ENCODE data around the gene DNAJC6.
"Not testable (repeated sequence)": the region's sequence is repeated elsewhere in the genome, so short reads cannot be mapped to it uniquely, and the experiment has no call there.

DNAJC6 gene

GRCh38 chr1:65368403-65368802, 59.1 kb downstream of the DNAJC6 start:
- Histone ChIP-seq H3K9me3 (ENCODE audit: control insufficient read depth, low read length) (no peaks in the 10 kb centered on the region), H3K36me3 (ENCODE audit: control insufficient read depth, insufficient read depth, low read length) (no peaks in the 10 kb centered on the region), H3K4me1 (ENCODE audit: control insufficient read depth, insufficient read depth, low read length) (no peaks in the 10 kb centered on the region), H3K27me3 (ENCODE audit: control insufficient read depth, insufficient read depth, low read length) (no peaks in the 10 kb centered on the region), H3K9ac (ENCODE audit: low read length) (no peak overlapping the region), H3K4me3 (ENCODE audit: low read length) (no peak overlapping the region)

DNA sequence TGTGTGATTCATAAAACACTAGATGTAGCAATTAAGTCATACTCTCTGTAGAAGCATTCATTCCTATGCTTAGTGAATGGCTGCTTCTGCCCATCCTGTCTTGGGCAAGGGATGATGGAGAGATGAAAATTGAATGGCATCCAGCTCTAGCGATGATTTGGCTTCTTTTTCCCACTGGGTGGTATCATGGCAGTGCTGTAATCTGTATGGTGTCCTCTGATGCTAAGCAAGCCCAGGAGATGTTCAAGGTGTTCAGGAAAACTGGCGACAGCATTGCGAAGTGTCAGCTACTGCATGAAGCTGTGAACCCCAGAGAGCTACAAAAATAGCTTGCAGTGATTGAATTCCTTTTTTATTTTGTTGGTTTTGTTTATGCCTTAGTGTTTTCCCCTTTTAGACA, 62.2 kb downstream of the DNAJC6 start:
- H3K9ac ChIP-seq (ENCODE audit: low read length) = no peak overlapping the region
- no peak overlapping the region for H3K4me3 ChIP-seq (ENCODE audit: low read length)
- no peaks in the 10 kb centered on the region for H3K27me3 ChIP-seq (ENCODE audit: control insufficient read depth, insufficient read depth, low read length)
- no peaks in the 10 kb centered on the region for H3K4me1 ChIP-seq (ENCODE audit: control insufficient read depth, insufficient read depth, low read length)
- no peaks in the 10 kb centered on the region for H3K36me3 ChIP-seq (ENCODE audit: control insufficient read depth, insufficient read depth, low read length)
- H3K9me3 ChIP-seq (ENCODE audit: control insufficient read depth, low read length) = no peaks in the 10 kb centered on the region

DNA sequence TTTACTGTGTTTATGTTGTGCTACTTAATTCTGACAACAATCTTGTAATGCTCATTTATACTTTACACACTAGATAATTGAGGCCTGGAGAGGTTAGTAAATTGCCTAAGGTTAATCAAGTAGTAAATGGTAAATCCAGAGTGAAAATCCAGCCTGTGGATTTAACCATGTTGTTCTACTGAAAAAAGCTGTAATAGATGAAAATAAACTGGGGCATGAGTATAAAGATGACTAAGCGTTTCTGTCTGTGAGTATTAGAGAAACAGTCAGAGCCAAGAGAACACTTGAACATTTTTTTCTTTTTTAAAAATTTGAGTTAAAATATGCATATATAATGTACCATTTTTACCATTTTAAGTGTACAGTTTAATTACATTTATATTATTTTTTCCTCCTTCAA, 63.2 kb downstream of the DNAJC6 start:
- Histone ChIP-seq H3K36me3 (ENCODE audit: control insufficient read depth, insufficient read depth, low read length) (no peaks in the 10 kb centered on the region), H3K4me1 (ENCODE audit: control insufficient read depth, insufficient read depth, low read length) (no peaks in the 10 kb centered on the region), H3K4me3 (ENCODE audit: low read length) (no peak overlapping the region), H3K9me3 (ENCODE audit: control insufficient read depth, low read length) (no peaks in the 10 kb centered on the region), H3K9ac (ENCODE audit: low read length) (no peak overlapping the region), H3K27me3 (ENCODE audit: control insufficient read depth, insufficient read depth, low read length) (no peaks in the 10 kb centered on the region)

DNA sequence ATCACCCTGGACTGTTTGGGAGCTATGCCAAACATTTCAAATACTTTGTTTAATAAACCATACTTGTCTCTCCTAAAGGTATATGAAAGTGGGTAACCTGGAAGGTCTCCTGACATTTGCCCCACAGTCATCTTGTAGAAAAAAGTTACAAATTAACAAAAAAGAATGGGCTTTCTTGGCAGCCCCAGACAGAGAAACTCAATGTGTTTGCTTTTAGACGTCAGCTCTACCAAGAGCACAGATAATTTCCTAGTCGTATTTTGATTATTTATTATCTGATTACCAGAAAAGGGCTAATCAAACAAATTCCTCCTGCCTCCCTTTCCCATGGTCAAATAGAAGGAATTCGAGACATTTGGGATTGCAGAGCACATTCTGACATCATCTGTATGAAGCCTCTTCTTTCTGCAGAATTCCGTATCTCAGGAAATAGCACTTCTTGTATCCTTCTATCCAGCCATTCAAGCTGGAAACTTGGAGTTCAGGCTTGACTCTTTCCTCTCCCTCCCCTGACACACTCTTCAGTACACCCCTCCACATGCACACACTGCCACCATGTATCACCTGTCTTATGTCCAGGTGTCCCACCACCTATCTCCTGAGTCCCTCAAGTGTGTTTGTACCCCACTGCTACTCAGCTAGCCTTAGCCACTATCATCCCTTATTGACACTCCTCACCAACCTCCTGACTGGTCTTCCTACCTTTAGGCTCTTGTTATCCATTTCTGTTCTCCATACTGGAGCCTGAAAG, 68.3 kb downstream of the DNAJC6 start:
- no peak overlapping the region for H3K4me3 ChIP-seq (ENCODE audit: low read length)
- H3K9ac ChIP-seq (ENCODE audit: low read length) = no peak overlapping the region
- no peaks in the 10 kb centered on the region for H3K9me3 ChIP-seq (ENCODE audit: control insufficient read depth, low read length)
- no peaks in the 10 kb centered on the region for H3K27me3 ChIP-seq (ENCODE audit: control insufficient read depth, insufficient read depth, low read length)
- H3K4me1 ChIP-seq (ENCODE audit: control insufficient read depth, insufficient read depth, low read length) = no peaks in the 10 kb centered on the region
- H3K36me3 ChIP-seq (ENCODE audit: control insufficient read depth, insufficient read depth, low read length) = no peaks in the 10 kb centered on the region

- H3K9ac ChIP-seq (ENCODE audit: low read length) = no peak overlapping the region
- H3K9me3 ChIP-seq (ENCODE audit: control insufficient read depth, low read length) = no peaks in the 10 kb centered on the region
- no peaks in the 10 kb centered on the region for H3K4me1 ChIP-seq (ENCODE audit: control insufficient read depth, insufficient read depth, low read length)
- no peaks in the 10 kb centered on the region for H3K27me3 ChIP-seq (ENCODE audit: control insufficient read depth, insufficient read depth, low read length)
- H3K36me3 ChIP-seq (ENCODE audit: control insufficient read depth, insufficient read depth, low read length) = no peaks in the 10 kb centered on the region
- no peak overlapping the region for H3K4me3 ChIP-seq (ENCODE audit: low read length)
Observed at GRCh38 chr1:65378247-65378946, 69.1 kb downstream of the DNAJC6 start.

GRCh38 chr1:65384426-65384825, 75.1 kb downstream of the DNAJC6 start:
- H3K9me3 ChIP-seq (ENCODE audit: control insufficient read depth, low read length); H3K4me1 ChIP-seq (ENCODE audit: control insufficient read depth, insufficient read depth, low read length); H3K9ac ChIP-seq (ENCODE audit: low read length); H3K36me3 ChIP-seq (ENCODE audit: control insufficient read depth, insufficient read depth, low read length); H3K4me3 ChIP-seq (ENCODE audit: low read length); H3K27me3 ChIP-seq (ENCODE audit: control insufficient read depth, insufficient read depth, low read length): not testable (repeated sequence)

DNA sequence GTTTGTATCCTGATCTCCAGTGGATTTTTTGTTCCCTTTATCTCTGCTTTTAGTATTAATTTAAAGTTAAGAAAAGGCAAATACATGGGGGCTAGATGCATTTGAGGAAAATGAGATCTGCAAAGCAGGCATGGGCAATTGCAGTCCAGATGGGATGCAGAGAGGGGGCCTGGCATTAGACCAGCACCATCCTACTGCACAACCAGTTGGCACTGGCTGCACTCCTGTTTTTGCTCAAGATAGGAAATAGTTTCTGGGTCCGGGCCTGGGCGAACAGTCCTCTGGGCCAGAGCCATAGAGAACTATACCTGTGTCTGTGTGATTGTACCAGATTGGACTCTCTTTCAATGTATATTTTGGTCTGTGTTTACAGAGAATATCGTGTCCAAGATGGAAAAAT, 77.1 kb downstream of the DNAJC6 start:
- no peaks in the 10 kb centered on the region for H3K4me1 ChIP-seq (ENCODE audit: control insufficient read depth, insufficient read depth, low read length)
- H3K9me3 ChIP-seq (ENCODE audit: control insufficient read depth, low read length) = no peaks in the 10 kb centered on the region
- no peaks in the 10 kb centered on the region for H3K27me3 ChIP-seq (ENCODE audit: control insufficient read depth, insufficient read depth, low read length)
- H3K9ac ChIP-seq (ENCODE audit: low read length) = no peak overlapping the region
- H3K4me3 ChIP-seq (ENCODE audit: low read length) = no peak overlapping the region
- H3K36me3 ChIP-seq (ENCODE audit: control insufficient read depth, insufficient read depth, low read length) = no peaks in the 10 kb centered on the region

DNA sequence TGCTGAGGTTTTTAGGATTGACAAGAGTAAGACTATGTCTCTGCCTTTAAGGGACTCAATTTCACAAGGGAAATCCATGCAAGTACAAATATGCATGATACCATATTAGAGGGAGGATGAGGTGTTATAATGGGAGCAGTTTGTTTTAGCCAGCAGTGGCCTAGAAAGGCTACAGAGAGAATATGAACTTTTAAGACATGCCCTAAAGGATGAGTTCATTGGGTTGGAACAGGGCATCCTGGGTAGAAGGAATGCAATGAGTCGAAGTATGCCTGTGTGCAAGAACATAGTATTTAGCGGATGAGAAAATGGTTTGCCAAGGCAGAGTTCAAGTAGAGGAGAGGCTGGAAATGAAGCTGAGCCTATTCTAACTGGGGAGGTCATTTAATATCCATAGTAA, 78.5 kb downstream of the DNAJC6 start:
- Histone ChIP-seq H3K4me3 (ENCODE audit: low read length) (no peak overlapping the region), H3K9me3 (ENCODE audit: control insufficient read depth, low read length) (no peaks in the 10 kb centered on the region), H3K4me1 (ENCODE audit: control insufficient read depth, insufficient read depth, low read length) (no peaks in the 10 kb centered on the region), H3K27me3 (ENCODE audit: control insufficient read depth, insufficient read depth, low read length) (no peaks in the 10 kb centered on the region), H3K9ac (ENCODE audit: low read length) (no peak overlapping the region), H3K36me3 (ENCODE audit: control insufficient read depth, insufficient read depth, low read length) (no peaks in the 10 kb centered on the region)

DNA sequence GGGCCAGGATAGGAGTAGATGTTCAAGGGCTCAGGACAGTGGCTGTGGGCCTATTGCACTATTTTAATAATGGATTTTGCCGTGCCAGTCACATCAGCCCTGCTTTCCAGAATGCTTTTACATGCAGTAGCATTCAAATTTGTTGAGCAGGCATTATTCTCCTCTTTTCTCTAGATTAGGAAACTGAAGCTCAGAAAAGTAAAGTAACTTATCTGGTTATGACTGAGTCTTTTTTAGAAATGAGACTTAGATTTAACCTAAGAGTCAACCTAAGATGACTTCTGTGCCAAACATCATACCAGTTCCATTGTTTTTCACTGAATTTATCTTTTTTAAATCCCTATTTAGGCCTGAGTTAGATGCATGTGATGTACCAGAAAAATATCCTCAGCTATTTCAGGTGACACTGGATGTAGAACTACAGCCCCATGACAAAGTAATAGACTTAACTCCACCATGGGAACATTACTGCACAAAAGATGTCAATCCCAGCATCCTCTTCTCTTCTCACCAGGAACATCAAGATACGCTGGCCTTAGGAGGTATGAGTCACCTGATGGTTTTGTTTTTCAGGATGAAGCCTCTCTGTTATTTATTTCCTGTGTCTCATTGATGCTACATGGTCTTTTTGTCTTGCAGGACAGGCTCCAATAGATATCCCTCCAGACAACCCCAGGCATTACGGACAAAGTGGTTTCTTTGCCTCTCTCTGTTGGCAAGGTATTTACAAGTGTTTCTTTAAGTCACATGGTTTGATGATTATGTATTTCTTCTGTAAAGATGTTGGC, 79.8 kb downstream of the DNAJC6 start:
- Histone ChIP-seq H3K9me3 (ENCODE audit: control insufficient read depth, low read length) (no peaks in the 10 kb centered on the region), H3K4me1 (ENCODE audit: control insufficient read depth, insufficient read depth, low read length) (no peaks in the 10 kb centered on the region), H3K36me3 (ENCODE audit: control insufficient read depth, insufficient read depth, low read length) (no peaks in the 10 kb centered on the region), H3K27me3 (ENCODE audit: control insufficient read depth, insufficient read depth, low read length) (no peaks in the 10 kb centered on the region), H3K4me3 (ENCODE audit: low read length) (no peak overlapping the region), H3K9ac (ENCODE audit: low read length) (no peak overlapping the region)

- Histone ChIP-seq H3K36me3 (ENCODE audit: control insufficient read depth, insufficient read depth, low read length) (no peaks in the 10 kb centered on the region), H3K4me3 (ENCODE audit: low read length) (no peak overlapping the region), H3K9ac (ENCODE audit: low read length) (no peak overlapping the region), H3K27me3 (ENCODE audit: control insufficient read depth, insufficient read depth, low read length) (no peaks in the 10 kb centered on the region), H3K9me3 (ENCODE audit: control insufficient read depth, low read length) (no peaks in the 10 kb centered on the region), H3K4me1 (ENCODE audit: control insufficient read depth, insufficient read depth, low read length) (no peaks in the 10 kb centered on the region)
Observed at GRCh38 chr1:65392497-65392896, 83.2 kb downstream of the DNAJC6 start.

GRCh38 chr1:65393347-65393746, 84.0 kb downstream of the DNAJC6 start:
- H3K27me3 ChIP-seq (ENCODE audit: control insufficient read depth, insufficient read depth, low read length) = no peaks in the 10 kb centered on the region

GRCh38 chr1:65393928-65394327, 84.6 kb downstream of the DNAJC6 start:
- H3K9me3 ChIP-seq (ENCODE audit: control insufficient read depth, low read length) = no peaks in the 10 kb centered on the region
- H3K4me1 ChIP-seq (ENCODE audit: control insufficient read depth, insufficient read depth, low read length) = no peaks in the 10 kb centered on the region
- H3K27me3 ChIP-seq (ENCODE audit: control insufficient read depth, insufficient read depth, low read length) = no peaks in the 10 kb centered on the region
- H3K36me3 ChIP-seq (ENCODE audit: control insufficient read depth, insufficient read depth, low read length) = no peaks in the 10 kb centered on the region
- no peak overlapping the region for H3K9ac ChIP-seq (ENCODE audit: low read length)
- H3K4me3 ChIP-seq (ENCODE audit: low read length) = no peak overlapping the region

More at GRCh38 chr1:65393347-65393746, 84.0 kb downstream of the DNAJC6 start:
- Histone ChIP-seq H3K36me3 (ENCODE audit: control insufficient read depth, insufficient read depth, low read length) (no peaks in the 10 kb centered on the region), H3K4me3 (ENCODE audit: low read length) (no peak overlapping the region), H3K9ac (ENCODE audit: low read length) (no peak overlapping the region), H3K9me3 (ENCODE audit: control insufficient read depth, low read length) (no peaks in the 10 kb centered on the region), H3K4me1 (ENCODE audit: control insufficient read depth, insufficient read depth, low read length) (no peaks in the 10 kb centered on the region)
